ENCODE results near the gene SPPL2C. TPM values are rescaled to one million over a fixed set of nuclear protein-coding genes. Genes with fewer than 3 reads are reported as not detected.

SPPL2C gene
- total and polyA plus RNA-seq, 2 of the 13 experiments (the other 11 are each of a cell fraction or from before 2014, with no cell fraction given), result not detected

- TF ChIP-seq SNRNP70 (IDR thresholded peaks at IDR 0.05; ENCODE audit: low read depth, low read length) (no peak), ZNF121 (CRISPR knock-in tag; IDR thresholded peaks at IDR 0.05) (no peak), ZNF7 (CRISPR knock-in tag; IDR thresholded peaks at IDR 0.05) (no peak), FOXP4 (CRISPR knock-in tag; IDR thresholded peaks at IDR 0.05) (no peak; the same call in 1 of the 2 replicates), ZSCAN30 (CRISPR knock-in tag; IDR thresholded peaks at IDR 0.05) (0 out of 2 replicates have a peak, but pooled peaks have one; percentile 21), HNF4A (CRISPR knock-in tag; IDR thresholded peaks at IDR 0.05) (peak; percentile 22; the same call in 1 of the 2 replicates), ZBTB20 (CRISPR knock-in tag; IDR thresholded peaks at IDR 0.05; ENCODE audit: borderline replicate concordance, low read depth) (no peak), ZBTB4 (CRISPR knock-in tag; IDR thresholded peaks at IDR 0.05; ENCODE audit: borderline replicate concordance) (no peak), ZNF333 (CRISPR knock-in tag; IDR thresholded peaks at IDR 0.05; ENCODE audit: borderline replicate concordance) (no peak), GLI4 (CRISPR knock-in tag; IDR thresholded peaks at IDR 0.05; ENCODE audit: borderline replicate concordance) (no peak), ZFP36L2 (CRISPR knock-in tag; IDR thresholded peaks at IDR 0.05) (no peak), PTBP1 (IDR thresholded peaks at IDR 0.05; ENCODE audit: low read depth, low read length, poor library complexity, severe bottlenecking) (no peak), ZBTB37 (CRISPR knock-in tag; IDR thresholded peaks at IDR 0.05) (no peak), NFE2 (CRISPR knock-in tag; IDR thresholded peaks at IDR 0.05) (no peak), FOXP1 (IDR thresholded peaks at IDR 0.05) (no peak), FOXP1 (CRISPR knock-in tag; IDR thresholded peaks at IDR 0.05) (no peak), HDAC6 (IDR thresholded peaks at IDR 0.05; ENCODE audit: low read depth, low read length) (no peak), ZNF362 (CRISPR knock-in tag; IDR thresholded peaks at IDR 0.05; ENCODE audit: borderline replicate concordance) (no peak), DMAP1 (CRISPR knock-in tag; IDR thresholded peaks at IDR 0.05) (no peak), ZNF10 (CRISPR knock-in tag; IDR thresholded peaks at IDR 0.05; ENCODE audit: borderline replicate concordance, low read depth) (no peak), ZNF776 (CRISPR knock-in tag; IDR thresholded peaks at IDR 0.05) (no peak), ZNF775 (CRISPR knock-in tag; IDR thresholded peaks at IDR 0.05; ENCODE audit: borderline replicate concordance) (no peak)
These were observed 29.8 kb upstream of the SPPL2C start (continued) for GRCh38 chr17:45814622-45815606.

All from HepG2 (cell line).